CD4-positive, alpha-beta T cell (primary cell): ENCODE results near the gene SCAMP4. TPM values are rescaled to one million over a fixed set of nuclear protein-coding genes. Genes with fewer than 3 reads are reported as not detected.

Source experiments
- ATAC-seq: fragments of 200-7000 bp; cut with Tn5 transposase; one replicate; pipeline ENCODE4 v1.10.0; 2022; ENCODE audit warnings: mild to moderate bottlenecking; ENCODE audit not compliant: poor library complexity
- CTCF ChIA-PET: fragments of 350-600 bp; sonication (Branson Sonifier 250); formaldehyde crosslinking; loops from one replicate; lab custom pipeline; 2021; ENCODE audit warnings: antibody characterized with exemption, inconsistent platforms; lab: Charles Lee
- POLR2A ChIA-PET: fragments of 350-600 bp; sonication (Branson Sonifier 250); formaldehyde crosslinking; loops from one replicate; lab custom pipeline; 2021; ENCODE audit warnings: antibody characterized with exemption, inconsistent platforms; lab: Charles Lee
- DNase-seq, 14 experiments: peaks; one replicate each; pipeline ENCODE4 v3.0.0-alpha.2; 2013 to 2020; ENCODE audit warnings: mixed read lengths in 2 of 14
- H3K27ac ChIP-seq, 2 donors: one replicate each; pipeline versions ENCODE4 v1.5.1 to v1.7.0; 2013; ENCODE audit warnings: low read length in 2 of 2, low read depth in 1 of 2, mild to moderate bottlenecking in 1 of 2
- H3K27me3 ChIP-seq, 2 experiments: 1 replicate in 1 of 2; 2 replicates in 1 of 2; pipeline versions ENCODE4 v1.6.1 to v1.7.0; 2013; ENCODE audit warnings: low read length in 2 of 2, control low read depth in 1 of 2, mild to moderate bottlenecking in 1 of 2, moderate library complexity in 1 of 2; ENCODE audit not compliant: insufficient read depth in 2 of 2, control insufficient read depth in 1 of 2
- H3K36me3 ChIP-seq: one replicate; pipeline ENCODE4 v1.6.1; 2013; ENCODE audit warnings: low read length, control low read depth; ENCODE audit not compliant: insufficient read depth
- H3K4me1 ChIP-seq: one replicate; pipeline ENCODE4 v1.6.1; 2013; ENCODE audit warnings: low read length, control low read depth; ENCODE audit not compliant: insufficient read depth
- H3K4me3 ChIP-seq: one replicate; pipeline ENCODE4 v1.5.1; 2013; ENCODE audit warnings: mild to moderate bottlenecking, low read length, moderate library complexity
- H3K9me3 ChIP-seq, 2 experiments: 1 replicate in 1 of 2; 2 replicates in 1 of 2; pipeline versions ENCODE4 v1.6.1 to v1.7.0; 2013; ENCODE audit warnings: low read length in 2 of 2, mild to moderate bottlenecking in 2 of 2, control low read depth in 1 of 2, moderate library complexity in 1 of 2; ENCODE audit not compliant: control insufficient read depth in 1 of 2, insufficient read depth in 1 of 2
- H3K27ac Mint-ChIP-seq: one replicate; pipeline ENCODE4 v1.8.0; 2020; ENCODE audit warnings: mixed read lengths
- H3K27me3 Mint-ChIP-seq: one replicate; pipeline ENCODE4 v1.8.0; 2021; ENCODE audit warnings: mixed read lengths
- H3K36me3 Mint-ChIP-seq: one replicate; pipeline ENCODE4 v1.8.0; 2021; ENCODE audit warnings: low read depth, mixed read lengths
- H3K4me1 Mint-ChIP-seq: one replicate; pipeline ENCODE4 v1.8.0; 2021; ENCODE audit warnings: low read depth, mixed read lengths
- H3K4me3 Mint-ChIP-seq: one replicate; pipeline ENCODE4 v1.8.0; 2020; ENCODE audit warnings: mild to moderate bottlenecking, mixed read lengths
- H3K9me3 Mint-ChIP-seq: one replicate; pipeline ENCODE4 v1.8.0; 2020; ENCODE audit warnings: mixed read lengths
- intact Hi-C, 2 experiments: fragments of 100-400 bp; cut with DNase I in 1 of 2; cut with micrococcal nuclease in 1 of 2; formaldehyde crosslinking; loops; one replicate each; pipeline versions ENCODE4 v1.15.1 to v1.9.0; 2023 to 2025; cut with DNase I, micrococcal nuclease
- total RNA-seq, 174 experiments: library from RNA in 2 of 174; stranded (reverse) in 2 of 174; gene quantifications; one replicate each; pipeline ENCODE4 v1.2.3 and lab custom pipeline; 2021 to 2026
- TF ChIP-seq, protein P1 (sequence below): fragments of 200-600 bp; IDR thresholded peaks from one replicate; pipeline ENCODE4 v1.8.0; 2022; ENCODE audit warnings: antibody characterized with exemption, mild to moderate bottlenecking

SCAMP4 gene
- total RNA-seq, 2 experiments from 2014 or later = 12.7 to 15.4 TPM

DNA sequence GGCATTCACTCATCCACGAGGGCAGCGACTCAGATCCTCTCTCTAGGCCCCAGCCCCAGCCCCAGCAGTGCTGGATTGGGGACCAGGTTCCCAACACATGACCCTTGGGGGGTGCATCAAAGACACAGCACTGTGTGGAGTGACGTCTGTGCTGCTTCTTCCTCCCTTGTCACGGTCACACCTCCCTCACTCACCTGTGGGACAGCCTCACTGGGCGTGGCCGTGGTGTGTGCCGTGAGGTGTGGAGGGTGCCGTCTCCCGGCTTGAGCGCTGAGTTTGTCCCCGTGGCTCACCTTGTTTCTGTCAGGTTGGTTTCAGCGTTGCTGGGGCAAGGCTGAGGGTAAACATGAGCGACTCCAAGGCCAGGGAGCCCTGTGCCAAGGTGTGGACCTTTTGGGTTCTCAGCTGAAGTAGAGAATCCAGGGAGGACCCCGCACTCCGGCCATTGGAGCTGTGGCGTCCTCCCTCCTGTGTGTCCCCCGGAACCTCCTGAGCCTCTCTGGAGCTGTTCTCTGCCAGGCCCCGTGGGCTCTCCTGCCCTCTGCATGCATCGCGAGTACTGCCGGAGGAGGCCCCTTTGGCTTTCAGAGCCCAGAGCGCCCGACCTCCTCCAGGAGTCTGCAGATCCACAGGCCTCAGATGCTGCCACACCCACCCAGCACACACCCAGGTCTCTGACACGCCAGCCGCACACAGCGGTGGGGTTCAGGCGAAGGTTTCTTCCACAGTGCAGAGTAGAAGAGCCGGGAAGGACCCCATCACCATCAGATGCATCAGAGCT is 69.4 kb downstream of the SCAMP4 start:
- Mint-ChIP-seq H3K27ac (no peak overlapping the region), H3K4me1 (peaks cover 5% of the 10 kb centered on the region), H3K27me3 (no peaks in the 10 kb centered on the region), H3K36me3 (peaks cover 19% of the 10 kb centered on the region), H3K9me3 (no peaks in the 10 kb centered on the region), H3K4me3 (no peak overlapping the region)
- DNase-seq (no peak), ATAC-seq (no peak)
- H3K4me3 ChIP-seq = no peak overlapping the region
- TF ChIP-seq, protein P1, sequence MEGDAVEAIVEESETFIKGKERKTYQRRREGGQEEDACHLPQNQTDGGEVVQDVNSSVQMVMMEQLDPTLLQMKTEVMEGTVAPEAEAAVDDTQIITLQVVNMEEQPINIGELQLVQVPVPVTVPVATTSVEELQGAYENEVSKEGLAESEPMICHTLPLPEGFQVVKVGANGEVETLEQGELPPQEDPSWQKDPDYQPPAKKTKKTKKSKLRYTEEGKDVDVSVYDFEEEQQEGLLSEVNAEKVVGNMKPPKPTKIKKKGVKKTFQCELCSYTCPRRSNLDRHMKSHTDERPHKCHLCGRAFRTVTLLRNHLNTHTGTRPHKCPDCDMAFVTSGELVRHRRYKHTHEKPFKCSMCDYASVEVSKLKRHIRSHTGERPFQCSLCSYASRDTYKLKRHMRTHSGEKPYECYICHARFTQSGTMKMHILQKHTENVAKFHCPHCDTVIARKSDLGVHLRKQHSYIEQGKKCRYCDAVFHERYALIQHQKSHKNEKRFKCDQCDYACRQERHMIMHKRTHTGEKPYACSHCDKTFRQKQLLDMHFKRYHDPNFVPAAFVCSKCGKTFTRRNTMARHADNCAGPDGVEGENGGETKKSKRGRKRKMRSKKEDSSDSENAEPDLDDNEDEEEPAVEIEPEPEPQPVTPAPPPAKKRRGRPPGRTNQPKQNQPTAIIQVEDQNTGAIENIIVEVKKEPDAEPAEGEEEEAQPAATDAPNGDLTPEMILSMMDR = no peak
- H3K9me3 ChIP-seq = no peaks in the 10 kb centered on the region
- peaks cover 58% of the 10 kb centered on the region for H3K36me3 ChIP-seq
- intact Hi-C loops = no loop called here
- ChIA-PET POLR2A (no interaction called here), CTCF (no interaction called here)
- H3K27me3 ChIP-seq = no peaks in the 10 kb centered on the region
- no peak overlapping the region for H3K27ac ChIP-seq
- peaks cover 15% of the 10 kb centered on the region for H3K4me1 ChIP-seq

DNA sequence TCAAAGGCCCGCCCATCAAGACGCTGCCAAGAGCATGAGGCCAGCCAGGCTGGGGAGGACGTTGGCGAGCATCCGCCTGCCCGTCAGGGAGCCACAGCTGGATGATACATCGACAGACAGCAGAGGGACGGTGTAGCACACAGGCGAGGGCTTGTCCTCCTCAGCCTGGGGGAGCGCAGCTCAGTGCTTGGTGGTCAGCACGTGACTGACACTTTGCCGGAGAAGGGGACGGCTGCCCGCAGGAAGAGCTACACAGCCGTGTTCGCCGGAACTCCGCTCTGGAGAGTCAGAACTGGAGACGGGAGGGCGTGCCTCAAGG is 69.9 kb downstream of the SCAMP4 start:
- H3K4me3 ChIP-seq = no peak overlapping the region
- peaks cover 5% of the 10 kb centered on the region for H3K4me1 Mint-ChIP-seq
- no peak for ATAC-seq
- no peak overlapping the region for H3K27ac ChIP-seq
- no peaks in the 10 kb centered on the region for H3K27me3 ChIP-seq
- H3K27me3 Mint-ChIP-seq = no peaks in the 10 kb centered on the region
- H3K9me3 ChIP-seq = no peaks in the 10 kb centered on the region
- ChIA-PET CTCF (no interaction called here), POLR2A (no interaction called here)
- peaks cover 18% of the 10 kb centered on the region for H3K36me3 Mint-ChIP-seq
- DNase-seq = no peak
- no peaks in the 10 kb centered on the region for H3K9me3 Mint-ChIP-seq
- no peak overlapping the region for H3K4me3 Mint-ChIP-seq
- peaks cover 15% of the 10 kb centered on the region for H3K4me1 ChIP-seq
- TF ChIP-seq, protein P1 = no peak
- H3K27ac Mint-ChIP-seq = no peak overlapping the region
- intact Hi-C loops = no loop called here
- H3K36me3 ChIP-seq = peaks cover 58% of the 10 kb centered on the region

Other genes starting within 250 kb of the SCAMP4 start
- not detected for gene ONECUT3, start 151.9 kb upstream of the SCAMP4 start, total RNA-seq
- 1 to 10 TPM; 2.5 to 3.2 TPM for gene ATP8B3, start 93.1 kb upstream of the SCAMP4 start, total RNA-seq
- gene REXO1, start 56.9 kb upstream of the SCAMP4 start, total RNA-seq = 100 to 1,000 TPM; 106 to 114 TPM
- 10 to 100 TPM; 83.8 to 89.2 TPM for gene KLF16, start 41.8 kb upstream of the SCAMP4 start, total RNA-seq
- gene ABHD17A, start 19.9 kb upstream of the SCAMP4 start, total RNA-seq = 100 to 1,000 TPM; 156 to 172 TPM
- 1 to 10 TPM; 7.9 to 8.2 TPM for gene ADAT3, start within 50 bp of the SCAMP4 start, total RNA-seq
- 100 to 1,000 TPM; 122 to 127 TPM for gene CSNK1G2, start 35.8 kb downstream of the SCAMP4 start, total RNA-seq
- gene BTBD2, start 110.3 kb downstream of the SCAMP4 start, total RNA-seq = 10 to 100 TPM; 44.4 to 44.9 TPM
- 100 to 1,000 TPM; 325 to 347 TPM for gene MKNK2, start 145.8 kb downstream of the SCAMP4 start, total RNA-seq
- gene MOB3A, start 190.9 kb downstream of the SCAMP4 start, total RNA-seq = 10 to 100 TPM; 96.4 to 97.3 TPM
- gene IZUMO4, start 191.5 kb downstream of the SCAMP4 start, total RNA-seq = 10 to 100 TPM; 17.4 to 17.9 TPM
- 10 to 100 TPM; 41.8 to 41.9 TPM for gene AP3D1, start 246.2 kb downstream of the SCAMP4 start, total RNA-seq